Erythroblast (primary cell): Measurements from ENCODE around the gene SYMPK.

ENCODE experiments used
- DNase-seq, 2 experiments: peaks; one replicate each; lab custom pipeline; 2025; lab: John Stamatoyannopoulos, UW
- GATA1 ChIP-seq: IDR thresholded peaks from 2 replicates; pipeline ENCODE4 v1.6.1; 2011; ENCODE audit warnings: low read depth, mild to moderate bottlenecking, control low read depth, low read length, moderate library complexity
- POLR2A ChIP-seq: IDR thresholded peaks from 2 replicates; pipeline ENCODE4 v1.6.1; 2011; ENCODE audit warnings: mild to moderate bottlenecking, low read length

SYMPK gene

GRCh38 chr19:45765702-45766295, 97.1 kb downstream of the SYMPK start:
- no peak for DNase-seq
- TF ChIP-seq GATA1 (no peak), POLR2A (no peak)
